T-helper 1 cell treated with Interleukin-12 subunit alpha and Interleukin-12 subunit beta and Interleukin-4 antibody, amounts not matched to agents 30 ng/mL and 1 ng/mL, for 36 hours (primary cell): Measurements from ENCODE around the gene CSAD. TPM values are rescaled to one million over a fixed set of nuclear protein-coding genes. Genes with fewer than 3 reads are reported as not detected.

ENCODE experiments used
- intact Hi-C: fragments of 100-400 bp; cut with micrococcal nuclease; formaldehyde crosslinking; loops from one replicate; pipeline ENCODE4 v1.15.1; 2024
- total RNA-seq: library from RNA; stranded (reverse); gene quantifications from 2 replicates; pipeline ENCODE4 v1.2.3, GENCODE V29; 2022

CSAD gene
- total RNA-seq, 1 donor from 2014 or later: 30.7 TPM

- intact Hi-C loops: loop anchor here (1.0 to 2.0 kb wide), 13 partner anchors 20 to 261 kb away; partner anchors contain the start of genes AAAS, CSAD, ESPL1 and MYG1
Measured at GRCh38 chr12:53160000-53160399, 20.7 kb downstream of the CSAD start.

DNA sequence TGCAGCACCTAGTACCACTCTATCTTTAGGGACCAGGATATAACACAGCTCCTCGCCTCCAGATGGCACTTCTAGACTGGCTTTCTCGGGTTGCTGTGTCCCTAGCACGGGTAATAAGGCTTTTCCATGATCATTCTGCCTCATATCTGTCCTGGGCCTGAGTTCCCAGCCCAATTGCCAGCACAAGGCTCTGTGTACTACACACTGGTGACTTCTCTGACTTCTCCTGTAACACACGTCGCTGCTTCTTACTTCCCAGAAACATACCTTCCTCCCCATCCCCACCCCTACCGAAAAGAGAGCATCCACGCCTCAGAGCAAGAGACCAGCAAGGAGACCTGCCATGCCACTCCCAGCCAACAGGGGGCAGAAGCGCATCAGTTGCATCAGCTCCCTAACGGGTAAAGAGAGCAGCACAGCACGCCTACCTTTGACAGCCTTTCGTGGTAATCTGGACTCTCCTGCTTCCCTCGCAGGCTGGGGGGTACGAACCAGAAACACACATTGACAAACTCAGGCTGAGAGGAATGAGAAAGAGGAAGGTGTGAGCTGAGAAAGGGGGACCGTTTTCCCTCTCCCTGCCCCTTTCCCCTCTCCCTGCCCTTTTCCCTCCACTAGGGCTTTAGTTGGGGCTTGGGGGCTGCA lies 21.4 kb downstream of the CSAD start:
- intact Hi-C loops: loop anchor here (1.0 to 2.0 kb wide), 13 partner anchors 21 to 262 kb away; partner anchors contain the start of genes AAAS, CSAD, ESPL1 and MYG1

DNA sequence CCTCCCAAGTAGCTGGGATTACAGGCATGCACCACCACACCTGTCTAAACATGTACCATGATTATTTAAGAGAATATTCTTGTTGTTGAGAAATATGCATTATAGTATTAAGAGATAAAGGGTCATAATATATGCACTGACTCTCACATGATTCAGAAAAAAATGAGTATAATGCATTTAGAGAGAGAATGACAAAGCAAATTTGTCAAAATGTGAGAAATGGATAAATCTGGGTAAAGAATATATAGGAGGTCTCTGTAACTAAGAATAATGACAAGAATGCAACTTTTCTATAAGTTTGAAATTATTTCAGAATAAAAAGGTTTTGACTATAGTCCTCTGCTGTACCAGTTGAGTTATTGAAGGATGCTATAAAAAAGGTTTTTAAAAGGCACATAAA lies 28.3 kb downstream of the CSAD start:
- intact Hi-C loops: no loop called here

- intact Hi-C loops: no loop called here
Measured at GRCh38 chr12:53151039-53151438, 29.7 kb downstream of the CSAD start.

DNA sequence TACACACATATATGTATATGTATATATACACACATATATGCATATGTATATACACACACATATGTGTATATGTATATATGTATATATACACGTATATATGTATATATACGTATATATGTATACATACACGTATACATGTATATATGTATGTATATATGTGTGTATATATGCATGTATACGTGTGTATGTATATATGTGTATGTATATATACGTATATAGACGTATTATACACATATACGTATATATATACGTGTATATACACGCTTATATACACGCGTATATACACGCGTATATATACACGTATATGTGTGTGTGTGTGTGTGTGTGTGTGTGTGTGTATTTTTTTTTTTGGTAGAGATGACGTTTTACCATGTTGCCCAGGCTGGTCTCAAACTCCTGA lies 33.1 kb downstream of the CSAD start:
- intact Hi-C loops: no loop called here

- intact Hi-C loops: no loop called here
Measured at GRCh38 chr12:53147181-53147580, 33.5 kb downstream of the CSAD start.

GRCh38 chr12:53145383-53146260 lies 35.1 kb downstream of the CSAD start:
- intact Hi-C loops: no loop called here

GRCh38 chr12:53143355-53143754 lies 37.4 kb downstream of the CSAD start:
- intact Hi-C loops: no loop called here

GRCh38 chr12:53133722-53134121 lies 47.0 kb downstream of the CSAD start:
- intact Hi-C loops: no loop called here

GRCh38 chr12:53131844-53132243 lies 48.9 kb downstream of the CSAD start:
- intact Hi-C loops: no loop called here

DNA sequence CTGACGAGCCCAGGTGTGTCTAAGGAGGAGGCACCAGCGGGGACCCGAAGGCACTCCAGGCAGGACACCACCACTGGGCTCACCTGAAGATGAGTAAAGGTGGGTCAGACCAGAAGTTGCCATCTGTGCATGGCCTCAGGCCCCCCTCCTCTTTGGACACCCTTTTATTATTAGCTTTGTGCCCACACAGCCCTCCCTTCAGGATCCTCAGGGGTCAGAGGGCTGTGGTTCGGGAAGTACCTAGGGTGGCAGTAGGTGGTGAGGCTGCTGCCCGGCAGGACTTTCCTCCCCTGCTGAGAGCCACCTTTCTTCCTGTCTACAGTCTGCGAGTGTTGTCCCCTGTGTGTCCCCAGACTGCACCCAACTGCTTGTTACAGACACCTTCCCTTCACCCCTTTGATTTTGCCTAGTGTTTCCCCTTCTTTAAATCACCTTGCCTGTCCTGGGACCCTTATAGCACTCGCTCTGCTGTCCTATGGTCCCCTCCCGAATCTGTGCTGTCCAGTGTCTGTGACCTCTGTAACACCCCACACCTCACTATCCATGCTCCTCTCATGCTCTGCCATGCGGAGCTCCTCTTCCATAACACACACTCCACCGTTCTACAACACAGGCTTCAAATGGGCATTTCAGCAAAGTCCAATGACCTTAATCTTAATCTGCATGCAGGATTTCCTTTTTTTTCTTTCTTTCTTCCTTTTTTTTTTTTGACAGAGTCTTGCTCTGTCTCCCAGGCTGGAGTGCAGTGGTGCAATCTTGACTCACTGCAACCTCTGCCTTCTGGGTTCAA lies 51.8 kb downstream of the CSAD start:
- intact Hi-C loops: no loop called here

DNA sequence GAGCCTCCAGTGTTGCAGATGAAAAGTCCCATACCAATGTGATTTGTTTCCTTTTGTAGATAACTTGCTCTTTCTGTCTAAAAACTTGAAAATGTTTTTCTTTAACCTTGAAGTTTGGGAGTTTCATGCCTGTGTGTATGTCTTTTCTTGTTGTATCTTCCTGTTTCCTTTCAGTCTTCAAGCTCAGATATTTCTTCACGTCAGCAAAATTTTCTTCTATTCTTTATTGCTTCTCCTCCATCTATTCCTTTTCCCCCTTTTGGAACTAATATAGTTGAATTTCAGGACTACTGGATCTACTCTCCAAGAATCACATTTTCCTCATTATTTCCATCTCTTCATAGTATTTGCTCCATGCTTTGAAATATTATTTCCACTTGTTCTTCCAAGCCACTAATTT lies 53.6 kb downstream of the CSAD start:
- intact Hi-C loops: no loop called here

GRCh38 chr12:53124352-53124723 lies 56.4 kb downstream of the CSAD start:
- intact Hi-C loops: no loop called here

DNA sequence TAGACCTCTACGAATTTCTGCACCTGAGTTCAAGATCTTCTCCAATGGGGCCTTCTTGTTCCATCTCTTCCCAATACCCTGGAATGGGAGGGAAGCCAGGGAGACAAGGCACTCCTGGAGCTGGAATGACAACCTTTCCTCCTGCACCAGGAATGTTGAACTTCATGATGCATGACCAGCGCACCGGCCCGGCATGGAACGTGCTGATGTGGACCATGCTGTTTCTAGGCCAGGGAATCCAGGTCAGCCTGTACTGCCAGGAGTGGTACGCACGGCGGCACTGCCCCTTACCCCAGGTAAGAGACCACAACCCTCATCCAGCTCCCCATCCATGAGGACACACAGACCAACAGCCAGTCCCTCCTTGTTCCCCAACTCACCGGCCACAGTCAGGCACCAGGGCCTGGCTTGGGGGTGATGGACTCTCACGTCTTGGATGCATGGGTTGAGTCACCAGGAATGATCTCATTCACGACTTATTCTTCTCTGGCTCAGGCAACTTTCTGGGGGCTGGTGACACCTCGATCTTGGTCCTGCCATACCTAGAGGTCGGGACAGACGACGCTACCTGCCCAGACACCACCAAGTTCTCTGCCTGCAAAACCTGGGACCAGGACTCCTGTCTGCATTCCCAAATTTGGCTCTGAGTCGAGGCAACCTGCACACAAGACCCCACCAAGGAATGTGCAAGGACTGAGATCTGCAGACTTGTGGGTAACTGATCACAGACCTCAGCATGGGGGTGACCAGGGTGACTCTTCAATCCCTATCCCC lies 57.0 kb downstream of the CSAD start:
- intact Hi-C loops: no loop called here

DNA sequence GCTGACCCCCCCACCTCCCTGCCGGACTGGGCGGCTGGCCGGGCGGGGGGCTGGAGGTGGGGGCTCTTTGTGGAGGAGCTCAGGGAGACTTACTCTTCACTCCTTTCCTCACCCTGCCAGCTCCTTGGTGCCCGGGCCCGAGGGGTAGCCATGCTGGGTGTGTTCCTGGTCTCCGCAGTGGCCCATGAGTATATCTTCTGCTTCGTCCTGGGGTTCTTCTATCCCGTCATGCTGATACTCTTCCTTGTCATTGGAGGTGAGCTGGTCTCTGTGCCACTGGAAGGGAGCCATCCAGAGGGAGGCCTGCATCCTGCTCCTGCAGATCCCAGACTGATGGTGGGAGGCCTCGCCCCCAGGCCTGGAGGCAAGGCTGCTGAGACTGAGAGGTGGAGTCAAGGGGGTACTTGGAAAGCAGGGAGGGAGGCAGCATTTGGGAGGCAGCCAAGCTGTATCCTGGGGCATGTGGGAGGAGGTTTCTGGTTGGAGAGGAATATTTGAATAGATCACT lies 57.7 kb downstream of the CSAD start:
- intact Hi-C loops: no loop called here

GRCh38 chr12:53120685-53121525 lies 59.8 kb downstream of the CSAD start:
- intact Hi-C loops: no loop called here

GRCh38 chr12:53118751-53119300 lies 61.9 kb downstream of the CSAD start:
- intact Hi-C loops: no loop called here

GRCh38 chr12:53115891-53116648 lies 64.7 kb downstream of the CSAD start:
- intact Hi-C loops: no loop called here
